ENCODE data around the gene UBE2Z. TPM values are rescaled to one million over a fixed set of nuclear protein-coding genes. Genes with fewer than 3 reads are reported as not detected.

Gene UBE2Z
- total RNA-seq, 1 donor from 2014 or later = 91.4 TPM

- Mint-ChIP-seq H3K4me1 (peaks cover 4% of the 10 kb centered on the region), H3K36me3 (ENCODE audit: low read depth) (no peaks in the 10 kb centered on the region), H3K27me3 (peaks cover 17% of the 10 kb centered on the region), H3K4me3 (no peak overlapping the region), H3K27ac (peak overlapping the region; percentile 70), H3K9me3 (no peaks in the 10 kb centered on the region)
- intact Hi-C loops (cut with micrococcal nuclease) = no loop called here
- peak; percentile 64 for DNase-seq
These were observed 44.7 kb downstream of the UBE2Z start for GRCh38 chr17:48952904-48953303.

- Mint-ChIP-seq H3K27ac (no peak overlapping the region), H3K27me3 (peaks cover 19% of the 10 kb centered on the region), H3K36me3 (ENCODE audit: low read depth) (no peaks in the 10 kb centered on the region), H3K4me3 (no peak overlapping the region), H3K4me1 (peaks cover 4% of the 10 kb centered on the region), H3K9me3 (no peaks in the 10 kb centered on the region)
- no peak for DNase-seq
- intact Hi-C loops (cut with micrococcal nuclease) = no loop called here
These were observed 46.1 kb downstream of the UBE2Z start for GRCh38 chr17:48954300-48954755.

- Mint-ChIP-seq H3K4me1 (no peaks in the 10 kb centered on the region), H3K36me3 (ENCODE audit: low read depth) (no peaks in the 10 kb centered on the region), H3K9me3 (no peaks in the 10 kb centered on the region), H3K27ac (no peak overlapping the region), H3K4me3 (no peak overlapping the region), H3K27me3 (peaks cover 28% of the 10 kb centered on the region)
- intact Hi-C loops (cut with micrococcal nuclease) = no loop called here
- DNase-seq = no peak
These were observed 52.8 kb downstream of the UBE2Z start for GRCh38 chr17:48960834-48961515.

- no peaks in the 10 kb centered on the region for H3K36me3 Mint-ChIP-seq (ENCODE audit: low read depth)
- no peak overlapping the region for H3K4me3 Mint-ChIP-seq
- H3K9me3 Mint-ChIP-seq = no peaks in the 10 kb centered on the region
- peaks cover 26% of the 10 kb centered on the region for H3K27me3 Mint-ChIP-seq
- intact Hi-C loops (cut with micrococcal nuclease) = no loop called here
- H3K4me1 Mint-ChIP-seq = no peaks in the 10 kb centered on the region
- no peak for DNase-seq
- no peak overlapping the region for H3K27ac Mint-ChIP-seq
These were observed 53.5 kb downstream of the UBE2Z start for GRCh38 chr17:48961516-48962233.

- DNase-seq = no peak
- intact Hi-C loops (cut with micrococcal nuclease) = no loop called here
- Mint-ChIP-seq H3K9me3 (no peaks in the 10 kb centered on the region), H3K4me3 (no peak overlapping the region), H3K4me1 (peaks cover 4% of the 10 kb centered on the region), H3K27ac (no peak overlapping the region), H3K27me3 (peaks cover 34% of the 10 kb centered on the region), H3K36me3 (ENCODE audit: low read depth) (no peaks in the 10 kb centered on the region)
These were observed 62.0 kb downstream of the UBE2Z start for GRCh38 chr17:48970224-48970623.

GRCh38 chr17:48970865-48971687, 62.9 kb downstream of the UBE2Z start:
- DNase-seq = no peak
- Mint-ChIP-seq H3K4me1 (peaks cover 4% of the 10 kb centered on the region), H3K4me3 (no peak overlapping the region), H3K9me3 (no peaks in the 10 kb centered on the region), H3K36me3 (ENCODE audit: low read depth) (no peaks in the 10 kb centered on the region), H3K27me3 (peaks cover 32% of the 10 kb centered on the region), H3K27ac (no peak overlapping the region)
- intact Hi-C loops (cut with micrococcal nuclease) = no loop called here

- no peaks in the 10 kb centered on the region for H3K36me3 Mint-ChIP-seq (ENCODE audit: low read depth)
- peaks cover 29% of the 10 kb centered on the region for H3K27me3 Mint-ChIP-seq
- H3K27ac Mint-ChIP-seq = no peak overlapping the region
- peaks cover 4% of the 10 kb centered on the region for H3K4me1 Mint-ChIP-seq
- no peak for DNase-seq
- H3K4me3 Mint-ChIP-seq = no peak overlapping the region
- no peaks in the 10 kb centered on the region for H3K9me3 Mint-ChIP-seq
- intact Hi-C loops (cut with micrococcal nuclease) = no loop called here
These were observed 64.5 kb downstream of the UBE2Z start for GRCh38 chr17:48972749-48973097.

GRCh38 chr17:48973806-48974205, 65.6 kb downstream of the UBE2Z start:
- intact Hi-C loops (cut with micrococcal nuclease) = no loop called here
- H3K4me3 Mint-ChIP-seq = no peak overlapping the region
- no peaks in the 10 kb centered on the region for H3K9me3 Mint-ChIP-seq
- H3K36me3 Mint-ChIP-seq (ENCODE audit: low read depth) = no peaks in the 10 kb centered on the region
- H3K27me3 Mint-ChIP-seq = peaks cover 21% of the 10 kb centered on the region
- no peak overlapping the region for H3K27ac Mint-ChIP-seq
- no peak for DNase-seq
- H3K4me1 Mint-ChIP-seq = peaks cover 4% of the 10 kb centered on the region

Other genes starting within 250 kb of the UBE2Z start
- gene PRAC1, start 185.9 kb upstream of the UBE2Z start, total RNA-seq = not detected in 2 replicates
- not detected in 2 replicates for gene PRAC2, start 185.2 kb upstream of the UBE2Z start, total RNA-seq
- gene HOXB13, start 179.7 kb upstream of the UBE2Z start, total RNA-seq = not detected in 2 replicates
- gene TTLL6, start 91.2 kb upstream of the UBE2Z start, total RNA-seq = not detected in 2 replicates
- gene CALCOCO2, start 77.4 kb upstream of the UBE2Z start, total RNA-seq = 48.1 and 52.8 TPM in 2 replicates
- 160 and 176 TPM in 2 replicates for gene ATP5MC1, start 15.6 kb upstream of the UBE2Z start, total RNA-seq
- gene SNF8, start 36.4 kb downstream of the UBE2Z start, total RNA-seq = 143 and 147 TPM in 2 replicates
- gene GIP, start 60.2 kb downstream of the UBE2Z start, total RNA-seq = not detected in 2 replicates
- gene IGF2BP1, start 89.0 kb downstream of the UBE2Z start, total RNA-seq = 0.09 TPM in 1 of 2 replicates, not detected in the other
- gene B4GALNT2, start 224.4 kb downstream of the UBE2Z start, total RNA-seq = 0.02 and 0.05 TPM in 2 replicates

Measured in activated CD4-positive, alpha-beta T cell treated with anti-CD3 and anti-CD28 coated beads, Interleukin-2, amount 10 ng/mL, durations not matched to agents 24 days and 14 days (primary cell).